TTC549 (cell line): ENCODE results near the gene COL6A1.
"Not testable (repeated sequence)": the region's sequence is repeated elsewhere in the genome, so short reads cannot be mapped to it uniquely, and the experiment has no call there.

Source experiments
- FAIRE-seq: peaks from 2 replicates; lab custom pipeline; 2012; peaks lifted over from hg19 to GRCh38; lab: Jason Lieb, UNC

The COL6A1 gene

DNA sequence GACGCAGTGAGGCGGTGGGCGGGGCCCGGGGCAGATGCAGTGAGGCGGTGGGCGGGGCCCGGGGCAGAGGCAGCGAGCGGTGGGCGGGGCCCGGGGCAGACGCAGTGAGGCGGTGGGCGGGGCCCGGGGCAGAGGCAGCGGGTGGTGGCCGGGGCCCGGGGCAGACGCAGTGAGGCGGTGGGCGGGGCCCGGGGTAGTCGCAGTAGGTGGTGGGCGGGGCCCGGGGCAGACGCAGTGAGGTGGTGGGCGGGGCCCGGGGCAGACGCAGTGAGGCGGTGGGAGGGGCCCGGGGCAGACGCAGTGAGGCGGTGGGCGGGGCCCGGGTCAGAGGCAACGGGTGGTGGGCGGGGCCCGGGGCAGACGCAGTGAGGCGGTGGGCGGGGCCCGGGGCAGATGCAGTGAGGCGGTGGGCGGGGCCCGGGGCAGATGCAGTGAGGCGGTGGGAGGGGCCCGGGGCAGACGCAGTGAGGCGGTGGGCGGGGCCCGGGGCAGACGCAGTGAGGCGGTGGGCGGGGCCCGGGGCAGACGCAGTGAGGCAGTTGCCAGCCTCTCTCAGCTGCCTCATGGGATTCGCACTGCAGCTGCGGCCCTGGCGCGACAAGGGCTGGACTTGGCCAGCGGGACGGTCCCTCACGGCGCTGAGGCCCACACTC, 24.4 kb downstream of the COL6A1 start:
- not testable (repeated sequence) for FAIRE-seq

DNA sequence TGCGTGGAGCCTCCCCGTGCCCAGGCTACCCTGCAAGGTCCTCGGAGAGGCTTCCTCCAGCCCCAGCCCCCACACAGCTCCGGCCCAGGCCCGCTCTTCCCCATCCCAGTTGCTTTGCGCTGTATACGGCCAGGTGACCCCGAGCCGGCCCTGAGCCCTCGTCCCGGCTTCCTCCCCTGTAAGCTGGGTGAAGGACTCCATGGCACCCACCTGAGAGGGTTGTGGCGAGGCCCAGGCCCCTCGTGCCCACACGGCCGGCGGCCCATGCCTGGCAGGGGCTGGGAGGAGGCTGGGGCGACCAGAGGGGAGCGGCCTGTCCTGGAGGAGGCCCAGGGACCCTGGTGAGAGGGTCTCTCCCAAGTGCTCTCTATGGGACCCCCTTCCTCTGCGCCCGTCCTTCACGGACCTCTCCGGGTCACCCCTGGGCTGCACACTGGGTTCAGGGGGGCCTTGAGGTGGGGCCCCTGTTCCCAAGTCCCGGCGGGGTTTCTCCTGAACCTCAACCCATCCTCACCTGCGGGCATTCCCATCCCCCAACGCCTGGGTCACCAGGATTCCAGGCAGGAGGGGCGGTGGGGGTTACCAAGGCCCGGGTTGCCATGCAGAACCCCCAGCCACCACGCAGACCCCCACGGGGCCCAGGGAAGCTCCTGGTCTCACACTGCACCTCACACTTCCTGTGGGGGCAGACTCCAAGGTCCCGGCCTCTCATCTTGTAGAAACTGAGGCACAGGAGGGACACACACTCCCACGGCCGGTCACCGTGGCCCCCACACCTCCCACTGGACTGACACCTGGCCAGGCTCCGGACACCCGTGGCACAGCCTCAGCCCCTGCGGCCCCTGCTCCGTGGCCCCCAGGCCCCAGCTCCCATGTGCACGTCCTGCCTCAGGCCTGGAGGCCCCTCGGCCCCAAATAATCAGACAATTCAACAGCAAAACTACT, 25.2 kb downstream of the COL6A1 start:
- no peak for FAIRE-seq

DNA sequence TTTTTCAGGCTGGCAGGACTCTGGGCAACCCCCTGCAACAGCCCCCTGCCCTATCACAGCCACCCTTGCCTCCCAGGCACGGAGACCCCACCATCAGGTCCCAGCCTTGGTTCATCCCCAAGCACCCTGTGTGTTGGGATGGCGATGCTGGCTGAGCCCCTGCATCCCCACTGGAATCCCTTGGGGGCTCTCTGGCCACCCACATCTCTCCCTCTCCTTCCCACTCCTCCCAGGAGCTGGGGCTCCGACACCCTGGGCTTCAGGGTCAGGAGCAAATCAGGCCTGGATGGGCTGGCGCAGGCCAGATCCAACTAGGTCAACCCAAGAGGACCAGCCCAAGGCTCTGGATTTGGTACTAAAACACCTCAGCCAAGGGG, 25.9 kb downstream of the COL6A1 start:
- FAIRE-seq = no peak

DNA sequence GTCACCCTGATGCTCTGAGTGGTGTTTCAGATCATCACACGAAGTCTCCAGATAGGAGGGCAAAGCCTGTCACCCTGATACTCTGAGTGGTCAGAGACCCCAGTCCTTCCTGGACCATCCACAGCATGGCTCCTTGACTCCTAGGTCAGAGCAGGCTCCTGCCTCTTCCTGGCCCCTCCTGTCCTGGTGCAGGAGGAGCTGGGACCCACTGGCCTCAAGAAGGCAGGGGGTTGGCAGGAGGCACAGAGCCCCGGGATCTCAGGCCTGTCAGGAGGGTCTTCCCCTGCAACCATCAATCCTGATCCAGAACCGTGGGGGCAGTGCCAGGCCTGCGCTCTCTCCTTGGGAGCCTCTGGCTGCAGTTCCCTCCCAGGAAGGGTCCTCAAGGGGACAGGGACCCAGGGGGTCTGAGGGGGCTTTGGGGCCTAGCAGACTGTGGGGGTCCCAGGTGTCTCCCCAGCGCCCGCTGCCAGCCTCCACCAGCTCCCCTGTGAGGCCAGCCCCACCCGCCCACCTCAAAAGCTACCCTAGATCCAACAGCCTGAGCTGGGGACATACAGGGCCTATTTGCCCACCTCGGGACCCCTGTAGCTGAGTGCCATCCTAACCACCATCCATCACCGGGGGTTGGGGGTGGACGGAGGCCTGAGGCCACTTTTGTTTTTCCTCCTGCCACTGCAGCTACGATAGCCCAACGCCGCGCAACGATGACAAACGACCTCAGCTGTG, 27.5 kb downstream of the COL6A1 start:
- FAIRE-seq = no peak

DNA sequence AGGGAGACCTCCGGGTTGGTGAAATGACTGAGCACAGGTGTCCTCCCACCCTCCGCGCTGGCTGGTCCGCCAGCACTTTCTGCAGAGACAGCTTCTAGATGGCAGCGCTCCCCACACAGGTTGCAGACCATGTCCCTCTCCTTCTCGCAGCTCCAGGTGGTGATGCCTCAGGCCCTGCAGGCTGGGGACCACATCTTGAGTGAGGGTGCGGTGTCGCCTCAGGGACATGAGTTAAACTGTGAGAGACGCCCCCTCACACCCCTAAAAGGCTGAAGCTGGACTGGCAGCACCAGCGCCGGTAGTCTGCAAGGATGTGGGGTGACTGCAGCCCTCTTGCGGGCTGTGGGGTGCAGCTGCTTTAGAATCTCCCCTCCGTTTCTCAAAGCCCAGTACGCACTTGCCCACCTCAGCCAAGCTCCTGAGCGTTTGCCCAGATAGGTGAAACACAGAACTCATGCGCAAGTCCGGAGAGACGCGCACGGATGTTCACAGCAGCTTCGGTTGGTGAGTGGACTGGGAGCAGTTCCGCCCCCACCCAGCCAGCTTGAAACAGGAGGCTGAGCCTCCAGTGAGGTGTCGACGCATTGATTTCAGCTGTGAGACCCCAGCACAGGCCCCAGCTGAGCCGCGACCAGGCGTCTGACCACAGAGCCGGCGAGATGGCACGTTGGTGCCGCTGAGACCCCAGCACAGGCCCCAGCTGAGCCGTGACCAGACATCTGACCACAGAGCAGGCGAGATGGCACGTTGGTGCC, 28.6 kb downstream of the COL6A1 start:
- FAIRE-seq = no peak

DNA sequence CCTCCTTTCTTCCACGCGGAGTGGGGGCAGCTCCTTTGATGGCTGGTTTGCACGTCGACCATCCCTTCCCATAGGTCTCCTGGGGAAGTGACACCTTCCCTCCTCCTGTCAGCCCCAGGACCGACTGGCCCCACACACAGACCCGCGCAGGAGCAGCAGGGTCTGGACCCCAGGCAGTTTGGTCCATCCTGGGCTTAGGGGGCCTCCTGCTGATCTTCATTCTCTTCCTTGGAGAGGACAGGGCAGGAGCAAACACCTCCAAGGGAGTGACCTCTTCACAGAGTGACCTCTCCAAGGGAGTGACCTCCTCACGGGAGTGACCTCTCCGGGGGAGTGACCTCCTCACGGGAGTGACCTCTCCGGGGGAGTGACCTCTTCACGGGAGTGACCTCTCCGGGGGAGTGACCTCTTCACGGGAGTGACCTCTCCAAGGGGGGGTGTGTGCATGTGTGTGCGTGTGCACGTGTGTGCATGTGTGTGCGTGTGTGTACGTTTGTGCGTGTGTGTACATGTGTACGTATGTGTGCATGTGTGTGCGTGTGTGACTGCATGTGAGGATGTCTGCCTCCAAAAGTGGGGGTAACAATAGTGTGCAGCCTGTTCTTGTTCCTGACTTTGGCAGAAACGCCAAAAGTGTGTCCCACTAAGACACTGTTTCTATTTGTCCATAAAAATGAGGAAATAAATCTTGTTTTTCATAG, 29.8 kb downstream of the COL6A1 start:
- FAIRE-seq = no peak

DNA sequence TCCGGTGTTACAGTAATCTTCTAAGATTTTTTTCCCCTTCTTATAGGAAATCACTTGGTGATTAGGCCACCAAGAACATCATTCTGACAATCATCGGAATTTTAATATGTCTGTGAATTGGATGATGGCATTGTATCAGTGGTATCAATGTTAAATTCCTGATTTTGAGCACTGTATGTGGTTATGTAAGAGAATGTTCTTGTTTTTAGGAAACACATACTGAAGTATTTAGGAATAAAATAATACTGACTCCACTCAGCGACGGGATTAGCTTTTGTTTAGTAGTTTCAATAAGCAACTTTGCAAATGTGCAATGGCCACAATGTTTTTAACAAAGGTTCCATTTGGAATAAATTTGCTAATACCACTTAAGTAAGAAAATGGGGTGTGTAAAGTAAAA, 30.6 kb downstream of the COL6A1 start:
- no peak for FAIRE-seq

DNA sequence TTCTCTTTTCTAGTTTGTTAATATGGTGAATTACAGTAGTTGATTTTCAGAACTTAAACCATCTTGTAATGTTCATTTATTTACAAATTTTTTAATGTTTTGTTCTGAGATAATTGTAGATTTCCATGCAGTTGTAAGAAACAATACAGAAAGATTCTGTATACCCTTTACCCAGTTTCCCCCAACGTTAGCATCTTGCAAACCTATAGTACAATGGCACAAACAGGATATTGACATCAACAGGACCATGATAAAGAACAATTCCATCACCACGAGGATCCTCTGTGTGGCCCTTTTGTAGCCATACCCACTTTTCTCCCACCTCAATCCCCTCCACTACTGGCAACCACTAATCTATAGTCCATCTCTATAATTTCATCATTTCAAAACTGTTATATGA, 33.3 kb downstream of the COL6A1 start:
- FAIRE-seq = no peak

DNA sequence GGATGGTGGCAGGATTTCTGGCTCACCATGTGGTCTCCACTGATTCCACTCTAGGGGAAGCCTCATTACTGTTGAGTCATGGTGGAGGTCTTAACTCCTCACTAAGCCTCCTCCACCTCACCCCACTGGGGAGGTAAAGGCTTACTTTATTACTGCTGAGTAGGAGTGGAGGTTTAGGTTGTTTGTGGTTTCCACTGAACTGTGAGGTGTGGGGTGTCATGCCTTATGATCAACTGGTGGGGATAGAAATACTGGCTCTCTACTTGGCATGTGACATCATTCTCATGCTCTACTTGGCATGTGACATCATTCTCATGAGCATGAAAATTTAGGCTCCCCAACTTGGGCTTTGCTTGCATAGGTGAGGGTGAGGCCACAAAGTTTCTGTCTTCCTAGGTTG, 35.6 kb downstream of the COL6A1 start:
- FAIRE-seq = no peak

DNA sequence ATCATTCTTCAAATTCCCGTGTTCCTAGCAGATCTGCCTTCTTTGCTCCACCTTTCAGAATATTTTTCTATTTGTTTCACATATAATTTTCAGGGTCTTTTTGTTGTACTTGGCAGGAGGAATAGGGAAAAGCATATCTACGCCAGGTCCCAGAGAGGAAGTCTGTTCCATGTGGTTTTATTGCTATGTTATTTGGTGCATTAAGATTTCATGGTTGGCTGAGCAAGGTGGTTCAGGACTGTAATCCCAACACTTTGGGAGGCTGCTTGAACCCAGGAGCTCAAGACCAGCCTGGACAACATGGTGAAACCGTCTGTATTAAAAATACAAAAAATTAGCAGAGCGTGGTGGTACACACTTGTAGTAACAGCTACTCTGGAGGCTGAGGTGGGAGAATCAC, 36.1 kb downstream of the COL6A1 start:
- FAIRE-seq = no peak

DNA sequence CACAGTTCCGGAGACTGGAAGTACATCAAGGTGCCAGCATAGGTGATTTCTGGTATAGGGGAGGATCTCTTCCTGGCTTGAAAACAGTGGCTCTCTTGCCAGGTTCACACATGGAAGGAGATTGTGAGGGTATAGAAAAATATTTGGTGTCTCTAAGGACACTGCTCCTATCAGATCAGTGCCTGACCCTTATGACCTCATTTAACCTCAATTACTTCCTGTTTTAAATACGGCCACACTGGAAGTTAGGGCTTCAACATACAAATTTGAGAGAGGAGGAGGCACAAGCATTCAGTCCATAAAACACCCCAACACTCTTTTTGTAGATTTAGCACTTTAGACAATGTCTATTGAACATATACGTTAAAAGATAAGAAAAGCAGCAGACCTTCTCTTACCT, 37.0 kb downstream of the COL6A1 start:
- FAIRE-seq = no peak

DNA sequence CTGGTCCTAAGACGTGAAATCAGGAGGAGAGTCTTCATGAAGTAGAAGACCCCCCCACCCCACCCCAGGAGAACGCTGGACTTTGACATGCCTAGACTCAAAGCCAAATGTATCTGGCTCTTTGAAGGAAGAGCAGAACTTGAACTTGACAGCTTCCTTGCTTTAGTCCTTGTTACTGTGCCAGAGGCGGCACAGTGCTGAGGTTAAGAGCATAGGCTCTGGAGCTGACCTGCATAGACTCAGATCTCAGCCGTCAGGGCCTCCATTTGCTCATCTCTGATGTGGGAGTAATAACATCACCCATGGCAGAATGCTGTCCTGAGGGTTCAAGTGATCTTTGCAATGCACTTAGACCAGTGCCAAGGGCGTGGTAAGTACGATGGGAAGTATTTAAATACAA, 39.0 kb downstream of the COL6A1 start:
- no peak for FAIRE-seq

DNA sequence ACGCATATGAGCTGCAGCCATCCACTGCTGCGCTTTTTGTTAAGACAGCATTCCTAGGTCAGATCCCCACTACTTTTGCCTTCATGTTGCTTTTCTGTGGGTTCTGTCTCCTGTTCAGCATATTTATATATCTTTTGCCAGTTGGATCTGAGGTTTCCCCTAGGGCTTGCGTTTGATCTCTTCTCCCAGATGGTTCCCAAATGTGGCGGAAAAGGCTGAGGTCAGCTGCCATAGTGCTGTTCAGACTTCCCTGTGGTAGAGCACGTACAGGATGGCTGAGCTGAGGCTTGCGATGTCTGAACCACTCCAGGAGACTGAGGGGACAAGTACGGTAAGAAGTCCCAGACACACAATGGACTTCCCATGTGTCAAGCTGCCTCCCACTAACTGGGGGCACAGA, 39.8 kb downstream of the COL6A1 start:
- no peak for FAIRE-seq

DNA sequence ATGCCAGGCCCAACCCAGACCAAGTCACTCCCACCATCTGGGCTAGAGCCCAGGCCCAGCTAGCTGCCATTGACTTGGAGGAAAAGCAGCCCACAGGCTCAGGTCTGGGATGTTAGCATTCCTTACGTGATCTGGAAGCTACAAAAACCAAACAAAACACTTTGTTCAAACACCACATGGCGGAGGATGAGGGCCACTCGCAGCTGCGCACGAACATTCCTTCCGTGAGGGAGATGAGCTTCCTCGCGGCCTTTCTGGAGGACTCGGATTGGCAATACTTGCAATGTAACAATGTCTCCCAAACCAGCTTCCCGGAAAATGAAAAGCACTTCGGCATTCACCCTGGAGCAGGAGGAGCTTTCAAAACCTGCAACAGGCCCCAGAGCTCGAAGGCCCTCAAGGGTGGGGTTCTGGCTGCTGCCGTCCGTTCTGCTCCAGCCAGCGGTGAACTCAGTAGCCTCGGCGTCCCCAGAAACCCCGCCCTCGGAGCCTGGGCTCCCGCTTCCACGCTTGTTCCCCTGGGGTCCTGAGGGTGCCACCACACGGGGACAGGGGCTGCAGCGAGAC, 40.5 kb downstream of the COL6A1 start:
- FAIRE-seq = no peak

DNA sequence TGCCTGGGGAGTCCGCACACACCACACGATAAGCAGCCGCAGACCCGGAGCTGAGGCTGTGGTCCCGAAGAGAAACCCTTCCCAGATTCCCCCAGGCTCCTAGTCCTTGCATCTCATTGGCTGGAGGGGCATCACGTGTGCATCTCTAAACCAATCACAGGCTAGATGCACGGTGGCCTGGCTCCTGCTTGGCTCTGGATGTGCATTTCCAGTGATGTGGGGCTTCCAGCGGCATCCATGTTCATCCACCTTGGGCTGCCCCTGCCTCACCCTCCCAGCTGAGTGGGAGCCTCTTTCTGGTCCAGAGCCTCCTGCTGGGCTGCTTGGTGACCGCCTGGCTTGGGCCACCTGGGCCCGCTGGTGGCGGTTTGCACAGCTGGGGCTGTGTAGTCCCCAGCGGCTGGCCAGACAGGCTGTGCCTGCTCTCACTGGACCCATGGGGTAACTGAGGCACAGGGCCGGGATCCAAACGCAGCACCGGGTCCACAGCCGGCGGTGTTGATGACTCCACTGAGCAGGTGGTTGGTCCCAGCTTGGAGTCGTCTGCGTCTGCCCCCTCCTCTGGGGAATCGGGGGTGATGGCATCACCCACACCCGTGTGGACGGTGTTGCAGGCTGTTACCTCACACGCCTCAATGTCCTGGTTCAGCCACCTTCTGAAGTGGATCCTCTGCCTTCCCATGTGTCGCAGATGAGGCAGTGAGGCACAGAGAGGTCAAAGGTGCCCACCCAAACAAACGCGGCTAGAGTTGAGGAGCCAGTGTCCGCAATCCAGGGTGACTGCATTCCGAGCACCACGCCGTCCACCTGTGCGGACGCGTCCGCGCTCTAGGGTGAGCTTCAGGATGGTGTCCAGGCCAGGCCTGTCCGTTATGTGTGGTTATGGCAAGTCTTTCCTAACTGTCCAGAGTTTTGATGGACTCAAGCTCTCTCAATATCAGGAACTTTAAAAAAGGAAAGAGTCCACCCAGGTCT, 41.3 kb downstream of the COL6A1 start:
- no peak for FAIRE-seq

DNA sequence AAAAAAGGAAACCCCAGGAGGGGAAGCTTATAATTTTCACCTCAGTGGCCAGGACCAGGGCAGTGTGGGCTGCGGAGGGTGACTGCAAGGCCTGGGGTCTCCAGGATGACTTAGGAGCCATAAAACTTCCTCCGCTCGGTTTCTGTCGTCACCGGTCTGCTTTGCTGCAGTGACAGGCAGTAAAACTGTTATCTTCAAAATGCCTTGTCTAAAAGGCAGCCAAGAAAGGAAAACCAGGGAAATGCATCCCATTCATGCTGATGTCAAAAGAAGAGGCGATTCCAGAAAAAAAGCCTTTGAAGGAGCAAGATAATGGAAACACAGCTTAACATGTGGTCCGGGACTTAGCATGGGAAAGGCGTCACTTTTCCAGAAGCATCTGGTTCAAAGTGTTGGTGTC, 42.0 kb downstream of the COL6A1 start:
- FAIRE-seq = no peak

DNA sequence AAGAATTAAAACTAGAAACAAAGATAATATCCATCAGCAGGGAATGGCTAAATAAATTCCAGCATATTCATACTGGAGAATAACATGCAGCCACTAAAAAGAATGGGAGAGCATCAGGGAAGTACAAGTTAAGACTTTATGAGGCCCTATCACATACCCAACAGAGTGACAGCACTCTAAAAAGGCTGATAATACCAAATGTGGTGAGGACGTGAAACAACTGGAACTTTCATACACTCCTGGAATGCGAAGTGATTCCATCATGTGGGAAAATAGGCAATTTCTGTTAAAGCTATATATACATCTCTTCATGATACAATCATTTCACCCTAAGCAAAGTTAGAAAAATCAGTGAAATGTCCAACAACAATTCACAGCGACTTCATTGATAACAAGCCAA, 42.6 kb downstream of the COL6A1 start:
- no peak for FAIRE-seq

DNA sequence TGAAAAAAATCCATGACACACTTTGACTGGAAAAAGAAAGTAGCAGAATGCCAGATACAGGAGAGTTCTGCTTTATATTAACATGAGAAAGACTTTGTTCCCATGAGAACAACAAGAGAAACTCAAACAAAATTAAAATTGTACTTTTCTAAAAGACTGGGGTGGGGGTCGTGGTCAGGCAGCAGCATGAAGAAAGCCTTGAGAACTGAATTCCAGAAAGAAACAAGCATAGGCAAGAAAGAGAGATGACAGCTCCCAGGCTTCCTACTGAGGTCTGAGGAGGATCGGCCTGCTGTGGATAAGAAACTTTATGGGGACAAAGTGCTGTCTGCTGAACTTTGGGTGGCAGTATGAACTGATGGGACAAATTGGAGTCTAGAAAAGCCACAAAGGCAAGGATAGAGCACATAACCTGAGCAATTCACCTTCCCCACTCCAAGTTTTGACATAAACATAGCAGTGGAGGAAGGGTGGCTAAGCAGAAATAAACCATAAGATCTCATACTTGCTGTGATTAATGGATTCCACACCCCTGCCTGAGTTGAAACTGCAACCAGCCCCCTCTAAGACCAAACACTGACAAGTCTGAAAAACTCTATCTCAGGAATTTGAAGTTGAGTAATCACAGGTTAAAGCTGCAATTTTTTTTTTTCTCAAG, 43.7 kb downstream of the COL6A1 start:
- no peak for FAIRE-seq

DNA sequence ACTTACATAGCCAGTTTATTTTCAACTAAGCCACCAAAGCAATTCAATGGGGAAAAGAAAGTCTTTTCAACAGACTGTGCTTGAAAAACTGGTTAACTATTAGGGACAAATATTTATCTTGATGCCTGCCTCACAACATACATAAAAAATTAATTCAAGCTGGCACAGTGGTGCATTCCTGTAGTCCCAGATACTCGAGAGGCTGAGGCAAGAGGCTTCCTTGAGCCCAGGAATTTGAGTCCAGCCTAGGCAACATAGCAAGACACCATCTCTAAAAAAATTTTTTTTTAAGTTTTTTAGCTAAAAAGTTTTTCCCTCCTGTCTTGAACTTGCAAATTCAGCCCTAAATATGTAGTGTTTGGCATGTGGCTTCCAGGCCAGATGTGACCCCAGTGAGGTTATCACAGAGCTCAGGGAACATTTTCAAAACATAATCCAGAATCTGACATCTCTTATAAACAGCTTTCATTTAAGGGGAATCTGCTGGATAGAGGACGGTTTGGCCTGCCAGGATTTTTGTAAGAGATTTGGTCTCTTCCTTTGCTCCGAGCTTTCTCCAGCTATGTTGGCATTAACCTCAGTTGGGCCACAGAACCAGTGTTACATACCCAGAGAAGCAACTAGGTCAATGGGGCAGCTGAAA, 46.4 kb downstream of the COL6A1 start:
- FAIRE-seq = no peak
